Measurements from ENCODE around the gene CADM4.

The CADM4 gene

DNA sequence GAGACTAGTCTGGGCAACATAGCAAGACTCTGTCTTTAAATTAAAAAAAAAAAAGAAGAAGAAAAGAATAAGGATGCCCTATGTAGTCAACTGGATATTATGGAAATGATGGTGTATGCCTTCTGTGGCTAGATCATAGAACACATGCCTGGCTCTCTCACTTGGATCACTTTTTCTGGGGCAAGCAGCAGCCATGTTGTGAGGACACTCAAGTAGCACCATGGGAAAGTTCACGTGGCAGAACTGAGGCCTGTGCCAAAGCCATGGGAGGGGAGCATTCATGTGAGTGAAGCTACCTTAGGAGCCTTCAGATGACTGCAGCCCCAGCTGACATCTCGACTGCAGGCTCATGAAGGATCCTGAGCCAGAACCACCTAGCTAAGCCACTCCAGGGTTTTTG lies 18.4 kb upstream of the CADM4 start:
- Histone ChIP-seq H3K79me1 (ENCODE audit: low read depth, low read length) (no peaks in the 10 kb centered on the region), H3K4ac (ENCODE audit: low read length) (no peak overlapping the region), H3K9me3 (replicated peaks in 1 of 2; ENCODE audit: control insufficient read depth in 2 of 2, insufficient read depth in 1 of 2, low read depth in 1 of 2, low read length in 2 of 2) (peaks cover 3 to 5% of the 10 kb centered on the region in 2 donors), H3K27ac (replicated peaks; ENCODE audit: low read length) (no peak overlapping the region), H3K4me3 (ENCODE audit: low read length in 2 of 2) (peak overlapping the region in 1 of 2 donors; percentile 42), H3K14ac (ENCODE audit: low read length) (no peak overlapping the region), H4K91ac (ENCODE audit: low read depth, low read length, poor library complexity) (no peak overlapping the region), H3K9ac (ENCODE audit: low read depth, low read length, poor library complexity) (no peak overlapping the region), H3K27me3 (ENCODE audit: control insufficient read depth in 3 of 3, insufficient read depth in 3 of 3, low read depth in 1 of 3, low read length in 3 of 3) (no peaks in the 10 kb centered on the region), H2BK12ac (ENCODE audit: low read length) (no peak overlapping the region), H3K4me1 (ENCODE audit: control insufficient read depth in 2 of 2, insufficient read depth in 1 of 2, low read depth in 1 of 2, low read length in 2 of 2) (no peaks in the 10 kb centered on the region), H2BK15ac (ENCODE audit: low read length) (no peak overlapping the region), H2BK5ac (ENCODE audit: low read length) (no peak overlapping the region), H3K18ac (ENCODE audit: low read length) (no peak overlapping the region), H4K8ac (ENCODE audit: low read depth, low read length) (no peak overlapping the region), H2AK5ac (ENCODE audit: low read depth, low read length) (no peak overlapping the region), H3K36me3 (replicated peaks in 1 of 2; ENCODE audit: control insufficient read depth in 2 of 2, insufficient read depth in 2 of 2, low read length in 2 of 2) (peaks cover 13 to 17% of the 10 kb centered on the region in 2 donors), H3K4me2 (ENCODE audit: insufficient read depth, low read length, poor library complexity, severe bottlenecking) (no peak overlapping the region), H2BK120ac (ENCODE audit: low read depth, low read length) (no peak overlapping the region), H3K23ac (ENCODE audit: low read depth, low read length, poor library complexity) (no peak overlapping the region), H2AFZ (ENCODE audit: low read length) (no peak overlapping the region)
- DNase-seq (ENCODE audit: low spot score), result no peak
- WGBS, 2 donors (ENCODE audit: extremely low coverage in 2 of 2, insufficient read length in 2 of 2, insufficient replicate concordance in 1 of 2), result no CpG with 5 or more reads among the region's 2 CpGs

DNA sequence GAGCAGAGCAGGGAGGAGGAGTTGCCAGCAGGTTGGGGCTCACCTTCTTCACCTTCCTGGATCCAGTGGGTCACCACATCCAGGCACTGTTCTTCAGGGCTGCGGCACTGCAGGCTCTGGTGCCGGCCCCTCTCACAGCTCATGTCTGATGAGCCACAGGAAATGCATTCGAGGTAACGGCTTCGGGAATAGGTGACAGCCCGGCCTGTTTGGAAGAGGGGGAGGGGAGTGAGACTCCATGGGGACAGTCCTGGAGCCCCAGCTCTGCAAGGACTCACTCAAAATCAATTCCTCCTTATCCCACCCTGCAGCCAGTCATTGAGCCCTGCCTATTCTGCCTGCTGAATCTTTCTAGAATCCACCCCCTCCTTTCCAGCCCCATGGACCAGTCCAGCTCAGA lies 16.8 kb upstream of the CADM4 start:
- Histone ChIP-seq H3K79me1 (ENCODE audit: low read depth, low read length) (no peaks in the 10 kb centered on the region), H2BK12ac (ENCODE audit: low read length) (no peak overlapping the region), H3K18ac (ENCODE audit: low read length) (no peak overlapping the region), H2BK5ac (ENCODE audit: low read length) (no peak overlapping the region), H2BK120ac (ENCODE audit: low read depth, low read length) (no peak overlapping the region), H3K9ac (ENCODE audit: low read depth, low read length, poor library complexity) (no peak overlapping the region), H3K9me3 (replicated peaks in 1 of 2; ENCODE audit: control insufficient read depth in 2 of 2, insufficient read depth in 1 of 2, low read depth in 1 of 2, low read length in 2 of 2) (peaks cover 3 to 5% of the 10 kb centered on the region in 2 donors), H3K27ac (replicated peaks; ENCODE audit: low read length) (no peak overlapping the region), H4K8ac (ENCODE audit: low read depth, low read length) (no peak overlapping the region), H3K4me3 (ENCODE audit: low read length in 2 of 2) (no peak overlapping the region), H2BK15ac (ENCODE audit: low read length) (no peak overlapping the region), H2AFZ (ENCODE audit: low read length) (no peak overlapping the region), H3K4ac (ENCODE audit: low read length) (no peak overlapping the region), H3K4me2 (ENCODE audit: insufficient read depth, low read length, poor library complexity, severe bottlenecking) (no peak overlapping the region), H3K23ac (ENCODE audit: low read depth, low read length, poor library complexity) (no peak overlapping the region), H3K4me1 (ENCODE audit: control insufficient read depth in 2 of 2, insufficient read depth in 1 of 2, low read depth in 1 of 2, low read length in 2 of 2) (peaks cover 0 to 2% of the 10 kb centered on the region in 2 donors), H2AK5ac (ENCODE audit: low read depth, low read length) (no peak overlapping the region), H3K14ac (ENCODE audit: low read length) (no peak overlapping the region), H4K91ac (ENCODE audit: low read depth, low read length, poor library complexity) (no peak overlapping the region), H3K27me3 (ENCODE audit: control insufficient read depth in 3 of 3, insufficient read depth in 3 of 3, low read depth in 1 of 3, low read length in 3 of 3) (no peaks in the 10 kb centered on the region), H3K36me3 (replicated peaks in 1 of 2; ENCODE audit: control insufficient read depth in 2 of 2, insufficient read depth in 2 of 2, low read length in 2 of 2) (peaks cover 15 to 22% of the 10 kb centered on the region in 2 donors)
- no peak for DNase-seq (ENCODE audit: low spot score)
- WGBS, 2 donors (ENCODE audit: extremely low coverage in 2 of 2, insufficient read length in 2 of 2, insufficient replicate concordance in 1 of 2), result no CpG with 5 or more reads among the region's 6 CpGs

DNA sequence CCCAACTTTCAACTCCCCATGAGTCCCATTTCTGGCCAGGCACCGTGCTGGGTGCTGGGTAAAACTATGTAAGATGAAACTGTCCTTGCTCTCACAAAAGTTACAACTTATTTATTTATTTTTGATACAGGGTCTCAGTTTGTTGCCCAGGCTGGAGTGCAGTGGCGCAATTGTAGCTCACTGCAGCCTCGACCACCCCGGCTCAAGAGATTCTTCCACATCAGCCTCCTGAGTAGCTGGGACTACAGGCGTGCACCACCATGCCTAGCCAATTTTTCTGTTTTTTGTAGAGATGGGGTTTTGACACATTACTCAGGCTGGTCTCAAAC lies 12.9 kb upstream of the CADM4 start:
- Histone ChIP-seq H3K23ac (ENCODE audit: low read depth, low read length, poor library complexity) (no peak overlapping the region), H3K36me3 (replicated peaks in 1 of 2; ENCODE audit: control insufficient read depth in 2 of 2, insufficient read depth in 2 of 2, low read length in 2 of 2) (peaks cover 17 to 19% of the 10 kb centered on the region in 2 donors)

DNA sequence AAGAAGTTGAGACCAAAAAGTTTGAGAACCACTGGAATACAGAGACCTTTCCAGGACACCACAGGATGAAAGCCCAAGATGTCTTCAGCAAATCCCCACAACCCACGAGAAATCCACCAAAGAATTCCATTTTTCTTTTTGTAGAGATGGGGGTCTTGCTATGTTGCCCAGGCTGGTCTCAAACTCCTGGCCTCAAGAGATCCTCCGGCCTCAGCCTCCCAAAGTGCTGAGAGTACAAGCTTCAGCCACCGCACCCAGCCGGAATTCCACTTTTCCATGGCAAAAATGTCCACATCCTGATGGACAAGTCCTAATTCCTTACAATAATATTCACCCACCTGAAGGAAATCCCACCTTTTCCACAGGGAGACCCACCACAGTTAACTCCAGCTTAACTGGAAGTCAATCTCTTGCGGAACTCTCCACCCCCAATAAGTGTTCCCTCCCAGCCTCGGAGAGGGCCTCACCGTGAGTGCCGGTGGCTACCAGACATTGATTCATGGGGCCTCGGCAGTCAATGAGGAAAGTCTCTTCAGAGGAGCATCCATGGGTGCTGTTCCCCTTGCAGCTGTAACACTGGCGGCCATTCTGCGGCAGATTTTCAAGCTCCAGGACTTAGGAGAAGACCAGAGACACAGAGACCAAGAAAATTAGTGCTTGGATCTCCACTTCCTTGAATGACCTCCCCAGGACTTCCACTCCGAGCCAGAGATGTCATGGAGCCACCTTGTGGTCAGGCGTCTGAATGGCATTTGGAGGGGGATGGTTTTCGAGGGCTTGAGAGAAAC lies 12.3 kb upstream of the CADM4 start:
- Histone ChIP-seq H3K4me1 (ENCODE audit: control insufficient read depth in 2 of 2, insufficient read depth in 1 of 2, low read depth in 1 of 2, low read length in 2 of 2) (peaks cover 0 to 2% of the 10 kb centered on the region in 2 donors), H4K8ac (ENCODE audit: low read depth, low read length) (peak overlapping the region; percentile 92), H3K27ac (replicated peaks; ENCODE audit: low read length) (no peak overlapping the region), H3K27me3 (ENCODE audit: control insufficient read depth in 3 of 3, insufficient read depth in 3 of 3, low read depth in 1 of 3, low read length in 3 of 3) (no peaks in the 10 kb centered on the region), H4K91ac (ENCODE audit: low read depth, low read length, poor library complexity) (no peak overlapping the region), H2BK5ac (ENCODE audit: low read length) (no peak overlapping the region), H3K36me3 (replicated peaks in 1 of 2; ENCODE audit: control insufficient read depth in 2 of 2, insufficient read depth in 2 of 2, low read length in 2 of 2) (peaks cover 17 to 19% of the 10 kb centered on the region in 2 donors), H3K18ac (ENCODE audit: low read length) (no peak overlapping the region), H2BK120ac (ENCODE audit: low read depth, low read length) (no peak overlapping the region), H2BK15ac (ENCODE audit: low read length) (no peak overlapping the region), H3K23ac (ENCODE audit: low read depth, low read length, poor library complexity) (no peak overlapping the region), H3K14ac (ENCODE audit: low read length) (no peak overlapping the region), H3K4me3 (ENCODE audit: low read length in 2 of 2) (no peak overlapping the region), H3K9me3 (replicated peaks in 1 of 2; ENCODE audit: control insufficient read depth in 2 of 2, insufficient read depth in 1 of 2, low read depth in 1 of 2, low read length in 2 of 2) (peaks cover 0 to 5% of the 10 kb centered on the region in 2 donors), H3K4ac (ENCODE audit: low read length) (no peak overlapping the region), H2AFZ (ENCODE audit: low read length) (peak overlapping the region; percentile 93), H3K4me2 (ENCODE audit: insufficient read depth, low read length, poor library complexity, severe bottlenecking) (no peak overlapping the region), H3K79me1 (ENCODE audit: low read depth, low read length) (no peaks in the 10 kb centered on the region), H2BK12ac (ENCODE audit: low read length) (no peak overlapping the region), H2AK5ac (ENCODE audit: low read depth, low read length) (peak overlapping the region; percentile 54), H3K9ac (ENCODE audit: low read depth, low read length, poor library complexity) (no peak overlapping the region)
- WGBS, 2 donors (ENCODE audit: extremely low coverage in 2 of 2, insufficient read length in 2 of 2, insufficient replicate concordance in 1 of 2), result no CpG with 5 or more reads among the region's 14 CpGs
- no peak for DNase-seq (ENCODE audit: low spot score)

More for the DNA sequence above, 12.9 kb upstream of the CADM4 start:
- no peak overlapping the region for H2BK12ac ChIP-seq (ENCODE audit: low read length)
- peaks cover 0 to 2% of the 10 kb centered on the region in 2 donors for H3K4me1 ChIP-seq (ENCODE audit: control insufficient read depth in 2 of 2, insufficient read depth in 1 of 2, low read depth in 1 of 2, low read length in 2 of 2)
- no peak overlapping the region for H4K91ac ChIP-seq (ENCODE audit: low read depth, low read length, poor library complexity)
- H3K4ac ChIP-seq (ENCODE audit: low read length), result no peak overlapping the region
- H3K9me3 ChIP-seq (replicated peaks in 1 of 2; ENCODE audit: control insufficient read depth in 2 of 2, insufficient read depth in 1 of 2, low read depth in 1 of 2, low read length in 2 of 2), result peaks cover 0 to 3% of the 10 kb centered on the region in 2 donors
- no peak overlapping the region for H3K4me3 ChIP-seq (ENCODE audit: low read length in 2 of 2)
- H3K14ac ChIP-seq (ENCODE audit: low read length), result no peak overlapping the region
- no peak overlapping the region for H2BK5ac ChIP-seq (ENCODE audit: low read length)
- no CpG with 5 or more reads among the region's 5 CpGs for WGBS, 2 donors (ENCODE audit: extremely low coverage in 2 of 2, insufficient read length in 2 of 2, insufficient replicate concordance in 1 of 2)
- no peak overlapping the region for H4K8ac ChIP-seq (ENCODE audit: low read depth, low read length)
- H2AFZ ChIP-seq (ENCODE audit: low read length), result peak overlapping the region; percentile 93
- no peaks in the 10 kb centered on the region for H3K79me1 ChIP-seq (ENCODE audit: low read depth, low read length)
- H3K9ac ChIP-seq (ENCODE audit: low read depth, low read length, poor library complexity), result no peak overlapping the region
- no peak overlapping the region for H2BK15ac ChIP-seq (ENCODE audit: low read length)
- no peak overlapping the region for H3K27ac ChIP-seq (replicated peaks; ENCODE audit: low read length)
- H3K4me2 ChIP-seq (ENCODE audit: insufficient read depth, low read length, poor library complexity, severe bottlenecking), result no peak overlapping the region
- no peak overlapping the region for H2AK5ac ChIP-seq (ENCODE audit: low read depth, low read length)
- H2BK120ac ChIP-seq (ENCODE audit: low read depth, low read length), result no peak overlapping the region
- DNase-seq (ENCODE audit: low spot score), result no peak
- no peaks in the 10 kb centered on the region for H3K27me3 ChIP-seq (ENCODE audit: control insufficient read depth in 3 of 3, insufficient read depth in 3 of 3, low read depth in 1 of 3, low read length in 3 of 3)
- no peak overlapping the region for H3K18ac ChIP-seq (ENCODE audit: low read length)

Measured in neuronal stem cell (in vitro differentiated cells).